ENCODE measurements around the gene OXNAD1. TPM values are rescaled to one million over a fixed set of nuclear protein-coding genes. Genes with fewer than 3 reads are reported as not detected.
A peak's percentile ranks its signal among the peaks of the same experiment; 100 is the strongest.
"Not testable (repeated sequence)": the region's sequence is repeated elsewhere in the genome, so short reads cannot be mapped to it uniquely, and the experiment has no call there.

OXNAD1 gene
- total RNA-seq, 1 donor from 2014 or later, result 20.2 TPM

DNA sequence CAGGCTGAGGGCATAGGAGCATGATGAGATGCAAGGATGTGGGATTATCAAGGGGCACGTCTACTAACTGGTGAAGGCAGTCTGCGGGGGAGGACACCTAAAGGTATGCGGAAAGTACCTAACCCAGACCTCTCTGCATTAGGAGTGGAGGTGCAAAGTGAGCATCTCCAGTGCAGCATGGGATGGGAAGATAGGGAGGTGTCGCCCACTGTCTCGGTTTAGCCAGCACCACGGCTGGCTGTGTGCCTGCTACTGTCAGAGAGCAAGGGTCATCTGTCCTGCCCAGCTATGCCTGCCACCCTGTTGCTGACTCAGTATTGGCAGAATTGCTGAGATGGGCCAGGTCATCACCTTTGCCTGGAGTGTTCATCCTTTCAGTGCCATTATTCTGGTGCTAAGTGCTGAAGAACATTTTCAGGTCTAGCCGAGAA lies 40.1 kb downstream of the OXNAD1 start:
- Histone ChIP-seq H3K4me3 (no peak overlapping the region), H3K27me3 (ENCODE audit: low read depth) (no peaks in the 10 kb centered on the region), H3K4me1 (peaks cover 29% of the 10 kb centered on the region), H3K36me3 (peaks cover 22% of the 10 kb centered on the region), H3K9me3 (replicated peaks) (no peaks in the 10 kb centered on the region), H3K27ac (replicated peaks) (no peak overlapping the region)
- TF ChIP-seq, protein P1, sequence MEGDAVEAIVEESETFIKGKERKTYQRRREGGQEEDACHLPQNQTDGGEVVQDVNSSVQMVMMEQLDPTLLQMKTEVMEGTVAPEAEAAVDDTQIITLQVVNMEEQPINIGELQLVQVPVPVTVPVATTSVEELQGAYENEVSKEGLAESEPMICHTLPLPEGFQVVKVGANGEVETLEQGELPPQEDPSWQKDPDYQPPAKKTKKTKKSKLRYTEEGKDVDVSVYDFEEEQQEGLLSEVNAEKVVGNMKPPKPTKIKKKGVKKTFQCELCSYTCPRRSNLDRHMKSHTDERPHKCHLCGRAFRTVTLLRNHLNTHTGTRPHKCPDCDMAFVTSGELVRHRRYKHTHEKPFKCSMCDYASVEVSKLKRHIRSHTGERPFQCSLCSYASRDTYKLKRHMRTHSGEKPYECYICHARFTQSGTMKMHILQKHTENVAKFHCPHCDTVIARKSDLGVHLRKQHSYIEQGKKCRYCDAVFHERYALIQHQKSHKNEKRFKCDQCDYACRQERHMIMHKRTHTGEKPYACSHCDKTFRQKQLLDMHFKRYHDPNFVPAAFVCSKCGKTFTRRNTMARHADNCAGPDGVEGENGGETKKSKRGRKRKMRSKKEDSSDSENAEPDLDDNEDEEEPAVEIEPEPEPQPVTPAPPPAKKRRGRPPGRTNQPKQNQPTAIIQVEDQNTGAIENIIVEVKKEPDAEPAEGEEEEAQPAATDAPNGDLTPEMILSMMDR (IDR thresholded peaks at IDR 0.05; ENCODE audit: borderline replicate concordance), result no peak
- no peak for DNase-seq
- intact Hi-C loops (cut with micrococcal nuclease), result no loop called here

DNA sequence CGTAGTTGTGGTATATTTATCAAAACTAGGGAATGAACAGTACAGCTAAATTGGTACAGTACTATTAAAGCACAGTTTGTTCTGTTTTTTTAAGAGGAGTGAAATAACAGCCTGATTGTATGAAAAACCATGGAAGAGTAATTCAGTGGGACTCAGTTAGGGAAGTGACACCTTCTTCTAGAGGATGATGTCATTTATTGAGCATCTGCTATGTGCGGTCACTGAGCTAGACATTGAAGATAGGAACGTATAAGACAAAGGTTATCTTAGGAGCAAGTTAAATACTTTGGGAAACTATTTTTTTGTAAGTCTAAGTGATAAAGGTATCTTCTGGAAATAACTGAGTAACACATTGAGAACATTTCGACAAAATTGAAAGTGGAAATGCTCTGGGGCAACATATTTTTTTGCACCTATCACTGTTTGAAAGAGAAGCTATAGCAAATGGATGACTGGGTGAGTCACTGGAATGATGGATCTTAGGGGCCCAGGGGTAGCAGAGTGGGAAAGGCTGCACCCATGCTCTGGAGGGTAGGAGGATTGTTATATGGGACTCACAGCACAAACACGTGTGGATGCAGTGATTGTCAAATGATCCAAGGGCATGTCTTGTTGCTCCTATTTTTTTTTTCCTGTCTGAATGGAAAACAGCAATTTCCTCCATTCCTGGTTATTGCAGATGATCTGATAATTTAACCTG lies 43.0 kb downstream of the OXNAD1 start:
- no peak overlapping the region for H3K27ac ChIP-seq (replicated peaks)
- intact Hi-C loops (cut with micrococcal nuclease), result no loop called here
- TF ChIP-seq, protein P1 (IDR thresholded peaks at IDR 0.05; ENCODE audit: borderline replicate concordance), result no peak
- H3K9me3 ChIP-seq (replicated peaks), result no peaks in the 10 kb centered on the region
- no peaks in the 10 kb centered on the region for H3K27me3 ChIP-seq (ENCODE audit: low read depth)
- DNase-seq, result no peak
- H3K4me3 ChIP-seq, result no peak overlapping the region
- peaks cover 42% of the 10 kb centered on the region for H3K4me1 ChIP-seq
- peaks cover 15% of the 10 kb centered on the region for H3K36me3 ChIP-seq

DNA sequence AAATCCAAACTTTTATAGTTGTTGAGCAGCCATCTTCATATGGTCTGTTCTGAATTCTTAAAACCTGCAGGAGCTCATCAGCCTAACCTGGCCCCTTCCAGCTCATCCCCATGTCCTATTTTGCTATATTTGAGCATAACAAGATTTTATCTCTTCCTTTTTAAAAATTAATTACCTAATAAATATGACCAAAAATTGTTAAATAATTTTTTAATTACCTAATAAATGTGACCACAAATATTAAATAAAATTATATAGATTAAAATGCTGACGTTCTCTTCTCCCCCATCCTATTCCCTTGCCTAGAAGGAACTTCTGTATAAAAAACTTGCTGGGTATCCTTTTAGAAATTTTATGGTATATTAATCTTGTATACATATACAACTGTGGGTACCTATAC lies 43.7 kb downstream of the OXNAD1 start:
- H3K4me1 ChIP-seq, result peaks cover 49% of the 10 kb centered on the region
- no peak overlapping the region for H3K27ac ChIP-seq (replicated peaks)
- intact Hi-C loops (cut with micrococcal nuclease), result no loop called here
- TF ChIP-seq, protein P1 (IDR thresholded peaks at IDR 0.05; ENCODE audit: borderline replicate concordance), result no peak
- peaks cover 15% of the 10 kb centered on the region for H3K36me3 ChIP-seq
- DNase-seq, result no peak
- no peak overlapping the region for H3K4me3 ChIP-seq
- H3K27me3 ChIP-seq (ENCODE audit: low read depth), result no peaks in the 10 kb centered on the region
- H3K9me3 ChIP-seq (replicated peaks), result no peaks in the 10 kb centered on the region

DNA sequence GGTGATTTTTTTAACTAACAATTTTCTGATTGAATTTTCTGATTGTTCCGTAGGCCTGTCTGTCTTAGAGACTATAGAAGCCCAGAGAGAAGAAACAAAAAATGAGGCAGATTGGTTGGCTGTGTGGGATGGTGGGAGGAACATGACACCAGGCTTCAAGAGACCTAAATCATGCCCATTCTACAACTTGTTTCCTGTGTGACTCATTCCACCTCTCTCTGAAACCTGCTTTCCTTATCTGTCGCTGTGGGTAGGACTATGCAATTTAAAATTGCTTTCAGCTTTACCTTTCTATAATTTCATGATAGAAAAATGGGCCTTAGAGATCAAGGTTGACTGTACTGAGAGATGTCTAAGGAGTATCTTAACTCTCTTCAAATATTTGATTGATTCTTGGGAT lies 44.5 kb downstream of the OXNAD1 start:
- Histone ChIP-seq H3K4me3 (no peak overlapping the region), H3K27me3 (ENCODE audit: low read depth) (no peaks in the 10 kb centered on the region), H3K4me1 (peaks cover 43% of the 10 kb centered on the region), H3K27ac (replicated peaks) (no peak overlapping the region), H3K36me3 (peaks cover 17% of the 10 kb centered on the region), H3K9me3 (replicated peaks) (no peaks in the 10 kb centered on the region)
- TF ChIP-seq, protein P1 (IDR thresholded peaks at IDR 0.05; ENCODE audit: borderline replicate concordance), result no peak
- no peak for DNase-seq
- intact Hi-C loops (cut with micrococcal nuclease), result no loop called here

DNA sequence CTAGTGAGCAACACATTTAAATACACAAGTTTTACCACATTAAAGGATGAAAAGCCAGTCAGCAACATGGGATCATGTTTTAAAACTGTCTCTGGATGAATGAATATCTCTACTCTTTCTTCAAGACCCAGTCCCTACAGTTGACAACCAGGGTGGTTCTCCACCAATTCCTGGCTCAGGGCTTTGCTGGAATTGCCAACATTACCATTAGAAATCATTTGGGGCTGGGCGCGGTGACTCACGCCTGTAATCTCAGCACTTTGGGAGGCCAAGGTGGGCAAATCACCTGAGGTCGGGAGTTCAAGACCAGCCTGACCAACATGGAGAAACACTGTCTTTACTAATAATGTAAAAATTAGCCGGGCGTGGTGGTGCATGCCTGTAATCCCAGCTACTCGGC lies 45.5 kb downstream of the OXNAD1 start:
- H3K9me3 ChIP-seq (replicated peaks); H3K27ac ChIP-seq (replicated peaks); intact Hi-C loops (cut with micrococcal nuclease); H3K4me3 ChIP-seq; H3K27me3 ChIP-seq (ENCODE audit: low read depth); DNase-seq: not testable (repeated sequence)
- H3K36me3 ChIP-seq, result peaks cover 23% of the 10 kb centered on the region
- H3K4me1 ChIP-seq, result peaks cover 34% of the 10 kb centered on the region

DNA sequence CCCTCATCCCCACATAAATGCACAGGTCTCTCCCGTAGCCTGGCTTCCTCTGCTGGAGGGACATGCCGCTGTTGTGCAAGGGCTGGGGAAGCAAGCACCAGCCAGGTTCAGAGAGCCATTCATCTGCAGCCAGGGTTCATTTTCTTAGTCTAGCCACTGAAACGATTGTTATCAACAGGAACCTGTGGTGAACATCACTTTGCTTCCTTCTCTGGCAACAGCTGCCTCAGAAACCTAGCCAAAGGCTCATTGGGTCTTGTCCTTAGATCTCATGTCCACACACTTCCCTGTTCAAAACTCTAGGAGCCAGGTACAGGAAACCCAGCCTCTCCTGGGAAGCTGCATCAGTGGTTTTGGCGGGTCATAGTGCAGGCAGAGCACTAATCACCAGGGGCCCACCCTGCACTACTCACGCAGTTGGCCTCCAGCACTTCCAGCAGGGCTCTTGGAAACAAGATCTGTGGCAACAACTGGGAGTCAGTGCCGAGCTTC lies 47.0 kb downstream of the OXNAD1 start:
- Histone ChIP-seq H3K27me3 (ENCODE audit: low read depth) (no peaks in the 10 kb centered on the region), H3K27ac (replicated peaks) (peak overlapping the region; percentile 81), H3K4me1 (peaks cover 34% of the 10 kb centered on the region), H3K4me3 (no peak overlapping the region), H3K9me3 (replicated peaks) (no peaks in the 10 kb centered on the region), H3K36me3 (peaks cover 38% of the 10 kb centered on the region)
- DNase-seq, result peak; percentile 46
- TF ChIP-seq, protein P1 (IDR thresholded peaks at IDR 0.05; ENCODE audit: borderline replicate concordance), result no peak
- intact Hi-C loops (cut with micrococcal nuclease), result no loop called here
